ENCODE measurements around the gene ATP9B.

Gene ATP9B

DNA sequence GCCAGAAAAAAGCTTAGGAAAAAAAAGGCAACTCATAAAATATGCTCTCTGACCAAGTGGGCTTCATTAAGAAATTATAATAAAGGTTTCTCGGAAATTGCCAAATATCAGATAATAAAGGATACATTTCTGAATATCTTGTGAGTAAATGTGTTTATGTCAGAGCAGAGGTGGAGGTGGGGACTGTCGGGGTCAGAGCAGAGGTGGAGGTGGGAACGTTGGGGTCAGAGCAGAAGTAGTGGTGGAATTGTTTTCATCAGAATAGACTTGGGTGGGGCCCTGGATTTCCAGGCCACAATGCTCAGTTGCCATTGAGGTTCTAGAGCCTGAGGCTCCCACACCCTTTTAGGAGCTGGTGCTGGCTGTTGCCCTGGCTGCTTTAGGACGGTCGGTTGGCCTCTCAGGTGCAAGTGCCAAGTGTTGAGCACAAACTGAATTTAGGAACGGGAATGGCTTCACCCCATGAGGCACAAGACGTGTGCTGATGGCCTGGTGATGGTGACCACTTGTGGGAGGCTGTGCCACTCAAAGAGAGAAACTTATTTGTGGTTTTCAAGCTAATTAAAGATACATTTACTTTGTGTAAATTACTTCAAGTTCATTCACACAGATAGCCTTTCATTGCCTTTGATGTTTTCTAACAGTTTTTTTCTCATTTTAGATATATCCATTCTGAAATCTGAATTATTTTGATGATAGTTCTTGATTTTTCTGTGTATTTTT is 131.5 kb downstream of the ATP9B start:
- DNase-seq (ENCODE audit: extremely low read depth, insufficient read length): peak; percentile 50
- Histone ChIP-seq H3K27me3 (replicated peaks; ENCODE audit: control insufficient read depth, insufficient read depth, low read length) (no peaks in the 10 kb centered on the region), H3K36me3 (ENCODE audit: control insufficient read depth, insufficient read depth, low read length) (no peaks in the 10 kb centered on the region; the same call in 1 of the 2 replicates), H3K4me3 (replicated peaks; ENCODE audit: low read depth, low read length) (no peak overlapping the region)
- no peak for TF ChIP-seq CTCF (IDR thresholded peaks at IDR 0.05; ENCODE audit: insufficient read depth, low read length, poor library complexity, severe bottlenecking)

DNA sequence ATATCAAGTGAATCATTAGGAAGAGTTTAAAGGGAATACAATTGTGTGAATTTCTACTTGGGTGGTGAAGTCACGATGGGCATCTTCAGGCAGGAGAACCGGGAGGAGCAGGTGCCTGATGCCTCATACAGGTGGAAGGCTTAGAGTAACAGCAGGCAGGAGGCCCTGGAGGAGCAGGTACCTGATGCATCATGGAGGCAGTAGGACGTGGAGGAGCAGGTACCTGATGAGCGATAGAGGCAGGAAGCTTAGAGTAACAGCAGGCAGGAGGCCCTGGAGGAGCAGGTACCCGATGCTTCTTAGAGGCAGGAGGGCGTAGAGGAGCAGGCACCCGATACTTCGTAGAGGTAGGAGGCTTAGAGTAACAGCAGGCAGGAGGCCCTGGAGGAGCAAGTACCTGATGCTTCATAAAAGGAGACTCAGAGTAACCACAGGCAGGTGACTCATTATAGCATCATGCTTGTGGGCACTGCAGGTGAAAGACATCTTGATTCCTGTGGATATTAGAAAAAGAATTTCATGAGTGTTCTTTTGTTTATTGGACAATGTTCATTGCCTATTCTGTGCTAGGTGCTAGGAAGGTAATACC is 133.9 kb downstream of the ATP9B start:
- Histone ChIP-seq H3K4me3 (replicated peaks; ENCODE audit: low read depth, low read length) (no peak overlapping the region), H3K36me3 (ENCODE audit: control insufficient read depth, insufficient read depth, low read length) (peaks cover 4% of the 10 kb centered on the region), H3K27me3 (replicated peaks; ENCODE audit: control insufficient read depth, insufficient read depth, low read length) (no peaks in the 10 kb centered on the region)
- no peak for TF ChIP-seq CTCF (IDR thresholded peaks at IDR 0.05; ENCODE audit: insufficient read depth, low read length, poor library complexity, severe bottlenecking)
- no peak for DNase-seq (ENCODE audit: extremely low read depth, insufficient read length)

DNA sequence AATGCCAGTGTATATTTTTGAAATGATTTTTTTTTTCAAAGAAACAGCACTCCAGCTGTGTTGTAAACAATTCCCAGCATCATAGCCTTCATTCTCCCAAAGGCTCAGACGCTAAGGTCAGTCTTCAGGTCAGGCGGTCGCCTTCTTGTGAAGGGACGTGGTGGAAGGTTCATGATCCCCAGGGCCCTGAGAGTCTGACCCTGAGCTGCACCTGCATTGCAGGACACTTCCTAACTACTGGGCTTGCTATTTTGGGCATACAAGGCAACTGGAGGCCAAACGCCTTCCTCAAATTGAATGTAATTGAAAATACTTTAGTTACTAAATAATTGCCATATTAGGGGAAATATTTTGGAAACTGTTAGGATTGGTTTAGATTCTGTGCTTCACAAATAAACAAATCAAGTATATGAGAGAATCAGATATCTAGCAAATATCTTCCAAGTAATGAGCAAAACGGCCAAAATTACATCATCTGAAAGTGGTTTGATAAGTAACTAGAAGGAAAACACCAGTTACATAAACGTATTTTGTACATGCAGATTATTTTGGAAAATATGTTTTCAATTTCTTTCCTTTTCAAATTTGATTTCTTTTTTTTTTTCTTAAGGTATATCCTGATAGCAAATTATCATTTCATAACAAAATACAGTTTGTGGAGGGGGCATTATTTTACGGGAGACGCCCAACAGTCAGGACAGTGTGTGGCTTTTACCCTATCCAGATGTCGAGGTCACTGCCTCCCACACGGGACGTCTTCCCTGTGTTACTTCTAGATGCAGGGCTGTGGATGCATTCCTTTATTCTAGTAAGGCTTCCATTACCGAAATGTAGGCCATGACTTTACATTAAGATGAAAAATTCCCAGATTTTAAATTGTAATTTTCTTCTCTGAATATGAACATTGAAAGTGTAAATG is 136.0 kb downstream of the ATP9B start:
- DNase-seq (ENCODE audit: extremely low read depth, insufficient read length): no peak
- no peak overlapping the region for H3K4me3 ChIP-seq (replicated peaks; ENCODE audit: low read depth, low read length)
- TF ChIP-seq CTCF (IDR thresholded peaks at IDR 0.05; ENCODE audit: insufficient read depth, low read length, poor library complexity, severe bottlenecking): no peak
- H3K36me3 ChIP-seq (ENCODE audit: control insufficient read depth, insufficient read depth, low read length): peaks cover 9% of the 10 kb centered on the region
- H3K27me3 ChIP-seq (replicated peaks; ENCODE audit: control insufficient read depth, insufficient read depth, low read length): no peaks in the 10 kb centered on the region

- no peaks in the 10 kb centered on the region for H3K27me3 ChIP-seq (replicated peaks; ENCODE audit: control insufficient read depth, insufficient read depth, low read length)
- TF ChIP-seq CTCF (IDR thresholded peaks at IDR 0.05; ENCODE audit: insufficient read depth, low read length, poor library complexity, severe bottlenecking): no peak
- no peak for DNase-seq (ENCODE audit: extremely low read depth, insufficient read length)
- H3K4me3 ChIP-seq (replicated peaks; ENCODE audit: low read depth, low read length): no peak overlapping the region
- H3K36me3 ChIP-seq (ENCODE audit: control insufficient read depth, insufficient read depth, low read length): peaks cover 10% of the 10 kb centered on the region
These were observed 137.2 kb downstream of the ATP9B start for GRCh38 chr18:79206444-79206843.

GRCh38 chr18:79208906-79209305 is 139.7 kb downstream of the ATP9B start:
- no peak for DNase-seq (ENCODE audit: extremely low read depth, insufficient read length)
- H3K36me3 ChIP-seq (ENCODE audit: control insufficient read depth, insufficient read depth, low read length): peaks cover 10% of the 10 kb centered on the region
- H3K27me3 ChIP-seq (replicated peaks; ENCODE audit: control insufficient read depth, insufficient read depth, low read length): no peaks in the 10 kb centered on the region
- H3K4me3 ChIP-seq (replicated peaks; ENCODE audit: low read depth, low read length): no peak overlapping the region
- no peak for TF ChIP-seq CTCF (IDR thresholded peaks at IDR 0.05; ENCODE audit: insufficient read depth, low read length, poor library complexity, severe bottlenecking)

Data from GM06990 (cell line).